HepG2 (cell line): Measurements from ENCODE around the gene EGFL8. TPM values are rescaled to one million over a fixed set of nuclear protein-coding genes. Genes with fewer than 3 reads are reported as not detected.

Experiments
- DPF2 ChIP-seq: sonication (generic); formaldehyde crosslinking; IDR thresholded peaks from 2 replicates; pipeline ENCODE4 v1.4.0; 2020; ENCODE audit warnings: mild to moderate bottlenecking, low read depth, missing genetic modification reagents, borderline replicate concordance
- IRF2 ChIP-seq: IDR thresholded peaks from 2 replicates; pipeline ENCODE4 v1.6.1; 2018; ENCODE audit warnings: missing genetic modification reagents, missing compliant biosample characterization
- KLF6 ChIP-seq: IDR thresholded peaks from 2 replicates; pipeline ENCODE4 v1.8.0; 2016; ENCODE audit warnings: missing biosample characterization, missing genetic modification reagents
- MATR3 ChIP-seq: sonication (generic); formaldehyde crosslinking; IDR thresholded peaks from 2 replicates; pipeline ENCODE4 v1.4.0; 2020; ENCODE audit warnings: missing genetic modification reagents
- PHF8 ChIP-seq: sonication (generic); formaldehyde crosslinking; IDR thresholded peaks from 2 replicates; pipeline ENCODE4 v1.5.0; 2020; ENCODE audit warnings: missing genetic modification reagents
- PRDM4 ChIP-seq: sonication (generic); formaldehyde crosslinking; IDR thresholded peaks from 2 replicates; pipeline ENCODE4 v1.9.0; 2021; ENCODE audit warnings: missing genetic modification reagents, borderline replicate concordance
- TBX2 ChIP-seq: sonication (generic); formaldehyde crosslinking; IDR thresholded peaks from 2 replicates; pipeline ENCODE4 v1.5.0; 2020; ENCODE audit warnings: missing genetic modification reagents, mild to moderate bottlenecking, borderline replicate concordance
- ZKSCAN5 ChIP-seq: sonication (generic); formaldehyde crosslinking; IDR thresholded peaks from 2 replicates; pipeline ENCODE4 v1.5.1; 2020; ENCODE audit warnings: mild to moderate bottlenecking, missing genetic modification reagents
- ZNF138 ChIP-seq: sonication (generic); formaldehyde crosslinking; IDR thresholded peaks from 2 replicates; pipeline ENCODE4 v1.5.0; 2020; ENCODE audit warnings: mild to moderate bottlenecking, low read depth, missing genetic modification reagents
- ZNF687 ChIP-seq: sonication (generic); formaldehyde crosslinking; IDR thresholded peaks from 2 replicates; pipeline ENCODE4 v1.5.1; 2020; ENCODE audit warnings: mild to moderate bottlenecking, missing genetic modification reagents, moderate library complexity
- ZNF83 ChIP-seq: sonication (generic); formaldehyde crosslinking; IDR thresholded peaks from 2 replicates; pipeline ENCODE4 v1.4.0; 2020; ENCODE audit warnings: missing genetic modification reagents, mild to moderate bottlenecking, borderline replicate concordance
- ZNF850 ChIP-seq: sonication (generic); formaldehyde crosslinking; conservative IDR thresholded peaks from 2 replicates; pipeline ENCODE4 v1.9.0; 2021; ENCODE audit warnings: mild to moderate bottlenecking, missing genetic modification reagents
- polyA plus RNA-seq, 8 experiments: library from polyadenylated mRNA; depleted of rRNA in 3 of 8; stranded (reverse) in 7 of 8; unstranded in 1 of 8; fragments of >200 nt; fragmentation: Illumina TruSeq in 4 of 8; extraction: Trizol in 4 of 8; gene quantifications; 2 replicates each; pipeline versions ENCODE4 v1.2.1 to v1.2.3, GENCODE V29; 2011 to 2016; ENCODE audit warnings: low read depth in 4 of 8, missing spikeins in 1 of 8, mixed read lengths in 1 of 8; ENCODE audit not compliant: insufficient read depth in 1 of 8
- total RNA-seq, 5 experiments: library from RNA; depleted of rRNA; stranded (reverse); fragments of >200 nt; fragmentation: Illumina TruSeq; extraction: Trizol; gene quantifications; 2 replicates each; pipeline ENCODE4 v1.2.3, GENCODE V29; 2016; ENCODE audit warnings: low read depth in 1 of 5
- TF ChIP-seq, protein P1 (sequence below): sonication (generic); formaldehyde crosslinking; IDR thresholded peaks from 2 replicates; pipeline ENCODE4 v1.8.0; 2023; ENCODE audit warnings: mild to moderate bottlenecking, missing genetic modification reagents
- TF ChIP-seq, protein P2 (sequence below), 2 experiments: sonication (generic) in 1 of 2; formaldehyde crosslinking in 1 of 2; IDR thresholded peaks; 2 replicates each; pipeline versions ENCODE4 v1.6.1 to v1.9.0; 2014 to 2022; ENCODE audit warnings: antibody characterized with exemption in 1 of 2, borderline replicate concordance in 1 of 2, inconsistent platforms in 1 of 2, low read depth in 1 of 2, missing genetic modification reagents in 1 of 2

Gene EGFL8
- total and polyA plus RNA-seq, 2 of the 13 experiments (the other 11 are each of a cell fraction or from before 2014, with no cell fraction given): 10.0 to 11.5 TPM

DNA sequence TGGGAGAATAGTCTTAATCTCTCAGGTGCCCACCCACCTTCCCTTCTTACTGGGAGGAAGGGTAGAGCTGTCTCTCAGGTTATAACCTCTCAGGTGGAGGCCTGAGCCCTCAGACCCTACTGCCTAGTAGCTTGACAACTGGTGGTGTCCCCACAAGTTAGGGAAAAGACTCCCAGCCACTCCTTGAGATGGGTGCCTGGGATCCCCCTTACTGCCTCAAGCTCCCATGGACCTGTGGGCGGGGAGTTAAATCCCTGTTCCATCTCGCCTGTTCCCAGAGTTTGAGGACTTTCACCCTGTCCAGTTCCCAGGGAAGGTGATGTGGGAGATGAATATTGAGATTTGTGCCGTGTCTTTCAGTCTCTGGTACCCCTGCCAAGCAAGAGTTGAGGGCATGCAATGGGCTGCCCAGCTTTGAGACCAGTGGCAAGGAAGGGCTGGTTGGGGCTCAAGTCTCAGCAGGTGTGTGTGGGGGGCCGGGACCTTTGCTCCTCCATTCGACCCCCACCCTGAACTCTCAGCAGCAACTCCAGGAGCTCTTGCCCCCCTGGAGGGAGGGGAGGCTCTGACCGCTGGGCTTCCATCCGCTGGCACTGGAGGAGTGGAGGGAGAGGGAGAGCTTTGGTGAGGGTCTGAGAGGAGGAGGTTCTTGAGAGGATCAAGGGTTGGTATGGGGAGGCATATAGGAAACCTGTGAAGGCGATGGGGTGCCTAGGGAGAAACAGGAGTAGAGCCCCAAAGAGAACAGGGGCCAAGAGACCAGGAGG is 26.7 kb downstream of the EGFL8 start (continued):
- TF ChIP-seq, protein P1, sequence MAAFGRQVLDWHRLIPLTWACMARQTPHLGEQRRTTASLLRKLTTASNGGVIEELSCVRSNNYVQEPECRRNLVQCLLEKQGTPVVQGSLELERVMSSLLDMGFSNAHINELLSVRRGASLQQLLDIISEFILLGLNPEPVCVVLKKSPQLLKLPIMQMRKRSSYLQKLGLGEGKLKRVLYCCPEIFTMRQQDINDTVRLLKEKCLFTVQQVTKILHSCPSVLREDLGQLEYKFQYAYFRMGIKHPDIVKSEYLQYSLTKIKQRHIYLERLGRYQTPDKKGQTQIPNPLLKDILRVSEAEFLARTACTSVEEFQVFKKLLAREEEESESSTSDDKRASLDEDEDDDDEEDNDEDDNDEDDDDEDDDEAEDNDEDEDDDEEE (CRISPR knock-in tag): no peak
- TF ChIP-seq DPF2 (CRISPR knock-in tag): 0 out of 2 replicates have a peak, but pooled peaks have one; percentile 5
- TF ChIP-seq ZNF83 (CRISPR knock-in tag): no peak
- no peak for TF ChIP-seq ZNF138
- 0 out of 2 replicates have a peak, but pooled peaks have one; percentile 35 for TF ChIP-seq TBX2 (CRISPR knock-in tag)
- no peak for TF ChIP-seq ZNF850 (CRISPR knock-in tag)
- 0 out of 2 replicates have a peak, but pooled peaks have one; percentile 18 for TF ChIP-seq ZNF687
- TF ChIP-seq KLF6 (CRISPR knock-in tag): 0 out of 2 replicates have a peak, but pooled peaks have one; percentile 9
- TF ChIP-seq ZKSCAN5: no peak
- no peak for TF ChIP-seq PHF8 (CRISPR knock-in tag)
- no peak for TF ChIP-seq PRDM4 (CRISPR knock-in tag)
- 0 out of 2 replicates have a peak, but pooled peaks have one; percentile 5 for TF ChIP-seq IRF2 (CRISPR knock-in tag)
- TF ChIP-seq, protein P2, sequence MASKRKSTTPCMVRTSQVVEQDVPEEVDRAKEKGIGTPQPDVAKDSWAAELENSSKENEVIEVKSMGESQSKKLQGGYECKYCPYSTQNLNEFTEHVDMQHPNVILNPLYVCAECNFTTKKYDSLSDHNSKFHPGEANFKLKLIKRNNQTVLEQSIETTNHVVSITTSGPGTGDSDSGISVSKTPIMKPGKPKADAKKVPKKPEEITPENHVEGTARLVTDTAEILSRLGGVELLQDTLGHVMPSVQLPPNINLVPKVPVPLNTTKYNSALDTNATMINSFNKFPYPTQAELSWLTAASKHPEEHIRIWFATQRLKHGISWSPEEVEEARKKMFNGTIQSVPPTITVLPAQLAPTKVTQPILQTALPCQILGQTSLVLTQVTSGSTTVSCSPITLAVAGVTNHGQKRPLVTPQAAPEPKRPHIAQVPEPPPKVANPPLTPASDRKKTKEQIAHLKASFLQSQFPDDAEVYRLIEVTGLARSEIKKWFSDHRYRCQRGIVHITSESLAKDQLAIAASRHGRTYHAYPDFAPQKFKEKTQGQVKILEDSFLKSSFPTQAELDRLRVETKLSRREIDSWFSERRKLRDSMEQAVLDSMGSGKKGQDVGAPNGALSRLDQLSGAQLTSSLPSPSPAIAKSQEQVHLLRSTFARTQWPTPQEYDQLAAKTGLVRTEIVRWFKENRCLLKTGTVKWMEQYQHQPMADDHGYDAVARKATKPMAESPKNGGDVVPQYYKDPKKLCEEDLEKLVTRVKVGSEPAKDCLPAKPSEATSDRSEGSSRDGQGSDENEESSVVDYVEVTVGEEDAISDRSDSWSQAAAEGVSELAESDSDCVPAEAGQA (IDR thresholded peaks at IDR 0.05; ENCODE audit: low read depth): no peak
- TF ChIP-seq, protein P2 (CRISPR knock-in tag; IDR thresholded peaks at IDR 0.05; ENCODE audit: borderline replicate concordance): no peak
- TF ChIP-seq MATR3: no peak
